ENCODE data around the gene C22orf23.

- TF ChIP-seq ZBTB33 (IDR thresholded peaks at IDR 0.05; ENCODE audit: borderline replicate concordance, low read depth) (no peak), POLR2AphosphoS5 (IDR thresholded peaks at IDR 0.05; ENCODE audit: low read depth, low read length) (no peak), SIN3A (IDR thresholded peaks at IDR 0.05; ENCODE audit: borderline replicate concordance, low read depth, low read length) (no peak), JUND (IDR thresholded peaks at IDR 0.05) (no peak), NFIC (IDR thresholded peaks at IDR 0.05; ENCODE audit: borderline replicate concordance) (no peak), EP300 (IDR thresholded peaks at IDR 0.05; ENCODE audit: borderline replicate concordance in 1 of 2, low read depth in 1 of 2, low read length in 1 of 2) (no peak), EZH2phosphoT487 (IDR thresholded peaks at IDR 0.05; ENCODE audit: borderline replicate concordance, low read depth) (no peak), RFX5 (IDR thresholded peaks at IDR 0.05; ENCODE audit: low read length) (no peak), SMC3 (IDR thresholded peaks at IDR 0.05; ENCODE audit: low read depth, low read length) (no peak)
- TF ChIP-seq, protein P1, sequence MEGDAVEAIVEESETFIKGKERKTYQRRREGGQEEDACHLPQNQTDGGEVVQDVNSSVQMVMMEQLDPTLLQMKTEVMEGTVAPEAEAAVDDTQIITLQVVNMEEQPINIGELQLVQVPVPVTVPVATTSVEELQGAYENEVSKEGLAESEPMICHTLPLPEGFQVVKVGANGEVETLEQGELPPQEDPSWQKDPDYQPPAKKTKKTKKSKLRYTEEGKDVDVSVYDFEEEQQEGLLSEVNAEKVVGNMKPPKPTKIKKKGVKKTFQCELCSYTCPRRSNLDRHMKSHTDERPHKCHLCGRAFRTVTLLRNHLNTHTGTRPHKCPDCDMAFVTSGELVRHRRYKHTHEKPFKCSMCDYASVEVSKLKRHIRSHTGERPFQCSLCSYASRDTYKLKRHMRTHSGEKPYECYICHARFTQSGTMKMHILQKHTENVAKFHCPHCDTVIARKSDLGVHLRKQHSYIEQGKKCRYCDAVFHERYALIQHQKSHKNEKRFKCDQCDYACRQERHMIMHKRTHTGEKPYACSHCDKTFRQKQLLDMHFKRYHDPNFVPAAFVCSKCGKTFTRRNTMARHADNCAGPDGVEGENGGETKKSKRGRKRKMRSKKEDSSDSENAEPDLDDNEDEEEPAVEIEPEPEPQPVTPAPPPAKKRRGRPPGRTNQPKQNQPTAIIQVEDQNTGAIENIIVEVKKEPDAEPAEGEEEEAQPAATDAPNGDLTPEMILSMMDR (IDR thresholded peaks at IDR 0.05) = no peak
- TF ChIP-seq, protein P2, sequence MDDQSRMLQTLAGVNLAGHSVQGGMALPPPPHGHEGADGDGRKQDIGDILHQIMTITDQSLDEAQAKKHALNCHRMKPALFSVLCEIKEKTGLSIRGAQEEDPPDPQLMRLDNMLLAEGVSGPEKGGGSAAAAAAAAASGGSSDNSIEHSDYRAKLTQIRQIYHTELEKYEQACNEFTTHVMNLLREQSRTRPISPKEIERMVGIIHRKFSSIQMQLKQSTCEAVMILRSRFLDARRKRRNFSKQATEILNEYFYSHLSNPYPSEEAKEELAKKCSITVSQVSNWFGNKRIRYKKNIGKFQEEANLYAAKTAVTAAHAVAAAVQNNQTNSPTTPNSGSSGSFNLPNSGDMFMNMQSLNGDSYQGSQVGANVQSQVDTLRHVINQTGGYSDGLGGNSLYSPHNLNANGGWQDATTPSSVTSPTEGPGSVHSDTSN (IDR thresholded peaks at IDR 0.05) = no peak
- TF ChIP-seq, protein P3, sequence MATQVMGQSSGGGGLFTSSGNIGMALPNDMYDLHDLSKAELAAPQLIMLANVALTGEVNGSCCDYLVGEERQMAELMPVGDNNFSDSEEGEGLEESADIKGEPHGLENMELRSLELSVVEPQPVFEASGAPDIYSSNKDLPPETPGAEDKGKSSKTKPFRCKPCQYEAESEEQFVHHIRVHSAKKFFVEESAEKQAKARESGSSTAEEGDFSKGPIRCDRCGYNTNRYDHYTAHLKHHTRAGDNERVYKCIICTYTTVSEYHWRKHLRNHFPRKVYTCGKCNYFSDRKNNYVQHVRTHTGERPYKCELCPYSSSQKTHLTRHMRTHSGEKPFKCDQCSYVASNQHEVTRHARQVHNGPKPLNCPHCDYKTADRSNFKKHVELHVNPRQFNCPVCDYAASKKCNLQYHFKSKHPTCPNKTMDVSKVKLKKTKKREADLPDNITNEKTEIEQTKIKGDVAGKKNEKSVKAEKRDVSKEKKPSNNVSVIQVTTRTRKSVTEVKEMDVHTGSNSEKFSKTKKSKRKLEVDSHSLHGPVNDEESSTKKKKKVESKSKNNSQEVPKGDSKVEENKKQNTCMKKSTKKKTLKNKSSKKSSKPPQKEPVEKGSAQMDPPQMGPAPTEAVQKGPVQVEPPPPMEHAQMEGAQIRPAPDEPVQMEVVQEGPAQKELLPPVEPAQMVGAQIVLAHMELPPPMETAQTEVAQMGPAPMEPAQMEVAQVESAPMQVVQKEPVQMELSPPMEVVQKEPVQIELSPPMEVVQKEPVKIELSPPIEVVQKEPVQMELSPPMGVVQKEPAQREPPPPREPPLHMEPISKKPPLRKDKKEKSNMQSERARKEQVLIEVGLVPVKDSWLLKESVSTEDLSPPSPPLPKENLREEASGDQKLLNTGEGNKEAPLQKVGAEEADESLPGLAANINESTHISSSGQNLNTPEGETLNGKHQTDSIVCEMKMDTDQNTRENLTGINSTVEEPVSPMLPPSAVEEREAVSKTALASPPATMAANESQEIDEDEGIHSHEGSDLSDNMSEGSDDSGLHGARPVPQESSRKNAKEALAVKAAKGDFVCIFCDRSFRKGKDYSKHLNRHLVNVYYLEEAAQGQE (IDR thresholded peaks at IDR 0.05; ENCODE audit: low read depth, low read length) = no peak
Observed at GRCh38 chr22:37994982-37995381, 41.6 kb upstream of the C22orf23 start.
